Colonic mucosa (tissue), 4 donors: ENCODE data around the gene CYB5A. TPM values are rescaled to one million over a fixed set of nuclear protein-coding genes. Genes with fewer than 3 reads are reported as not detected.

Source experiments
- DNase-seq: peaks from one replicate; pipeline ENCODE4 v3.0.0-alpha.2; 2020
- H3K27ac ChIP-seq: fragments of 200-600 bp; one replicate; pipeline ENCODE4 v1.8.0; 2021
- H3K27me3 ChIP-seq: fragments of 200-600 bp; one replicate; pipeline ENCODE4 v1.8.0; 2021
- H3K36me3 ChIP-seq: fragments of 200-600 bp; one replicate; pipeline ENCODE4 v1.8.0; 2021
- H3K4me1 ChIP-seq: fragments of 200-600 bp; one replicate; pipeline ENCODE4 v1.8.0; 2021; ENCODE audit warnings: mild to moderate bottlenecking
- H3K4me3 ChIP-seq: fragments of 200-600 bp; one replicate; pipeline ENCODE4 v1.8.0; 2021
- H3K9ac ChIP-seq, 2 donors: one replicate each; pipeline ENCODE4 v1.7.0; 2013; ENCODE audit warnings: control low read depth in 2 of 2, low read depth in 2 of 2, low read length in 2 of 2
- H3K9me3 ChIP-seq: fragments of 200-600 bp; one replicate; pipeline ENCODE4 v1.8.0; 2021
- intact Hi-C: fragments of 100-400 bp; cut with DNase I; formaldehyde crosslinking; loops from one replicate; pipeline ENCODE4 v1.14.1; 2022
- total RNA-seq, 2 donors: library from RNA; stranded (reverse); fragmentation: NEBNext Ultra II Directional in 1 of 2; extraction: Animal tissue kit (Norgen Biotek cat#: 25700) in 1 of 2; gene quantifications; one replicate each; pipeline ENCODE4 v1.2.1, GENCODE V29; 2021
- TF ChIP-seq, protein P1 (sequence below): fragments of 200-600 bp; IDR thresholded peaks from one replicate; pipeline ENCODE4 v1.8.0; 2022; ENCODE audit warnings: antibody characterized with exemption, mild to moderate bottlenecking
- donor health status: healthy.
- donor health status: DM: no; HTN: no; CAD: no.
- donor health status: DM: no; HTN: no; CAD: no.

Gene CYB5A
- total RNA-seq, 2 donors from 2014 or later = 107 to 114 TPM

DNA sequence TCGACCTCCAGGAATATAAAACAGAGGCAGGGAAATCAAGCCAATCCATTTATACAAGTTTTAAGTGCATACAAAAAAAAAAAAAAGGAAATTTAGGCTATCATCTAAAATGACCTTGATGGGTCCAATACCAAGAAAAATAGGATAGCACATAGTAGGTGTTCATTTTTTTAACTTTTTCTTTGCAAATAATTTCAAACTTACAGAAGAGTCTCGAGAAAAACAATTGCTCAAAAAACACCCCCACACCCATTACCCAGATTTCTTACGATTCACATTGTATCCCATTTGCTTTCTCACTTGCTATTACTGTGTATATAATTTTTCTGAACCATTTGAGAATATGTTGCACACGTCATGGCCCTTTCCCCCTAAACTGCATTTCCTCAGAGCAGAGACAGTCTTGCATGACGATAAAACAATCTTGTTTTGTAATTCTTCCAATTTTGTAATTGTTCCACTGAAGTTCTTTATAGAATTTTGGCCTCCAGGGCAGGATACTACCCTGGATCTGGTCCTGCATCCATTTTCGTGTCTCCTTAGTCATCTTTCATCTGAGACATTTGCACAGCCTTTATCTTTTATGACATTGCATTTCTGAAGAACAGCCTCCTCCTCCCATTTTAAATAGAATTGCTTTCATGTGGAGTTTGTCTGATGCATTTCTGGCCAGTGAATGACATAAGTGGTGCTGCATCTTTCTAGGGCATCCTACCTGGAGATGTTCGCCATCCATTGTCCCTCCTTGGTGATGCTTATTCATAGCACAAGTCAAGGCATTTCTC is 68.9 kb downstream of the CYB5A start:
- no peak overlapping the region for H3K9ac ChIP-seq
- H3K9me3 ChIP-seq = no peaks in the 10 kb centered on the region
- no peaks in the 10 kb centered on the region for H3K36me3 ChIP-seq
- no peaks in the 10 kb centered on the region for H3K27me3 ChIP-seq
- no peak for DNase-seq
- no peak overlapping the region for H3K4me3 ChIP-seq
- no peak overlapping the region for H3K27ac ChIP-seq
- H3K4me1 ChIP-seq = no peaks in the 10 kb centered on the region
- intact Hi-C loops = no loop called here
- TF ChIP-seq, protein P1, sequence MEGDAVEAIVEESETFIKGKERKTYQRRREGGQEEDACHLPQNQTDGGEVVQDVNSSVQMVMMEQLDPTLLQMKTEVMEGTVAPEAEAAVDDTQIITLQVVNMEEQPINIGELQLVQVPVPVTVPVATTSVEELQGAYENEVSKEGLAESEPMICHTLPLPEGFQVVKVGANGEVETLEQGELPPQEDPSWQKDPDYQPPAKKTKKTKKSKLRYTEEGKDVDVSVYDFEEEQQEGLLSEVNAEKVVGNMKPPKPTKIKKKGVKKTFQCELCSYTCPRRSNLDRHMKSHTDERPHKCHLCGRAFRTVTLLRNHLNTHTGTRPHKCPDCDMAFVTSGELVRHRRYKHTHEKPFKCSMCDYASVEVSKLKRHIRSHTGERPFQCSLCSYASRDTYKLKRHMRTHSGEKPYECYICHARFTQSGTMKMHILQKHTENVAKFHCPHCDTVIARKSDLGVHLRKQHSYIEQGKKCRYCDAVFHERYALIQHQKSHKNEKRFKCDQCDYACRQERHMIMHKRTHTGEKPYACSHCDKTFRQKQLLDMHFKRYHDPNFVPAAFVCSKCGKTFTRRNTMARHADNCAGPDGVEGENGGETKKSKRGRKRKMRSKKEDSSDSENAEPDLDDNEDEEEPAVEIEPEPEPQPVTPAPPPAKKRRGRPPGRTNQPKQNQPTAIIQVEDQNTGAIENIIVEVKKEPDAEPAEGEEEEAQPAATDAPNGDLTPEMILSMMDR = no peak

DNA sequence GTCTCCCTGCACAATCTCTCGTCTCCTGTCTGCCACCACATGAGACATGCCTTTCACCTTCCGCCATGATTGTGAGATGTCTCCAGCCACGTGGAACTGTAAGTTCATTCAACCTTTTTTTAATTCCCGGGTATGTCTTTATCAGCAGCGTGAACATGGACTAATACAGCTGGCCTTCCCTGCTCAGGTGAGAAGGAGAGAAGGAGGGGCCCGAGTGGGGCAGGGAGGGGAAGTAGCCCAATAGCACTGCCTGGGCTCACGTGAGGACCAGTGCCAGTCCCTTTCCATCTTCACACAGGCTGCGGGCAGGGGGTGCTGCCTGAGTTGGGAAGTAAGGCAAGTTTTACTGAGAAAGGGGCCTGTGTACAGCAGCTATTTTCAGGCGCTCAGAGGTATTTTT is 70.7 kb downstream of the CYB5A start:
- intact Hi-C loops = no loop called here
- no peak for DNase-seq
- TF ChIP-seq, protein P1 = no peak
- Histone ChIP-seq H3K9me3 (no peaks in the 10 kb centered on the region), H3K27ac (no peak overlapping the region), H3K4me3 (no peak overlapping the region), H3K36me3 (no peaks in the 10 kb centered on the region), H3K27me3 (no peaks in the 10 kb centered on the region), H3K9ac (no peak overlapping the region), H3K4me1 (no peaks in the 10 kb centered on the region)

GRCh38 chr18:74219056-74219455 is 72.7 kb downstream of the CYB5A start:
- Histone ChIP-seq H3K9me3 (no peaks in the 10 kb centered on the region), H3K9ac (no peak overlapping the region), H3K4me3 (no peak overlapping the region), H3K36me3 (no peaks in the 10 kb centered on the region), H3K27me3 (no peaks in the 10 kb centered on the region), H3K4me1 (no peaks in the 10 kb centered on the region), H3K27ac (no peak overlapping the region)
- TF ChIP-seq, protein P1 = no peak
- DNase-seq = no peak
- intact Hi-C loops = no loop called here

- TF ChIP-seq, protein P1 = no peak
- H3K27ac ChIP-seq = no peak overlapping the region
- H3K27me3 ChIP-seq = no peaks in the 10 kb centered on the region
- H3K9ac ChIP-seq = no peak overlapping the region
- H3K4me1 ChIP-seq = no peaks in the 10 kb centered on the region
- H3K36me3 ChIP-seq = no peaks in the 10 kb centered on the region
- no peak for DNase-seq
- no peak overlapping the region for H3K4me3 ChIP-seq
- no peaks in the 10 kb centered on the region for H3K9me3 ChIP-seq
- intact Hi-C loops = no loop called here
Observed at GRCh38 chr18:74217476-74218143, 74.2 kb downstream of the CYB5A start.

DNA sequence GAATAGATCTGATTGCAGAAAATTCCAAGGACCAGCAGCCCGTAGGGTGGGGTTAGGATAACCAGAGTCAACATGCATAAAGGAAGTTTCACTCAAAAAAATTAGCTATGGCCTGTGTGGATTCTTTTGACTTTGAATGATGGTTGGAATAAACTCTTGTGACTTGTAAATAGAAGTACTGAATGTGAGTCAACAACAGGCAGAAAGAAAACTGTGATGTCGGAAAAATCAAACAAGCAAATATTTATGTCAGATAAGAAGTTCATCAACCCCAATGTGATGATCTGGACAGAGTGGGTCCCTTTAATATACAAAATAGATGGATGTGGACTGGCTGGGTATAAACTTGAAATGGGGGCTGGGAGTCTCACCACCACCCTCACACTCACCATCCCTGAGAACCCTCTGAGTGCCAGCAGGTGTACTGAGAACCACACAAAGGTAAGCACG is 75.1 kb downstream of the CYB5A start:
- no peak for DNase-seq
- intact Hi-C loops = no loop called here
- H3K27me3 ChIP-seq = no peaks in the 10 kb centered on the region

More for the DNA sequence above, 75.1 kb downstream of the CYB5A start:
- TF ChIP-seq, protein P1 = no peak
- H3K27ac ChIP-seq = no peak overlapping the region
- no peaks in the 10 kb centered on the region for H3K4me1 ChIP-seq
- no peaks in the 10 kb centered on the region for H3K9me3 ChIP-seq
- H3K36me3 ChIP-seq = no peaks in the 10 kb centered on the region
- H3K4me3 ChIP-seq = no peak overlapping the region
- no peak overlapping the region for H3K9ac ChIP-seq
